HG03378 (cell line): Measurements from ENCODE around the gene ME3.

Source experiments
- ATAC-seq: cut with Tn5 transposase; IDR thresholded peaks from one replicate; pipeline ENCODE4 v1.9.1; 2021; ENCODE audit warnings: mild to moderate bottlenecking, moderate library complexity; ENCODE audit not compliant: unreplicated experiment

The ME3 gene

DNA sequence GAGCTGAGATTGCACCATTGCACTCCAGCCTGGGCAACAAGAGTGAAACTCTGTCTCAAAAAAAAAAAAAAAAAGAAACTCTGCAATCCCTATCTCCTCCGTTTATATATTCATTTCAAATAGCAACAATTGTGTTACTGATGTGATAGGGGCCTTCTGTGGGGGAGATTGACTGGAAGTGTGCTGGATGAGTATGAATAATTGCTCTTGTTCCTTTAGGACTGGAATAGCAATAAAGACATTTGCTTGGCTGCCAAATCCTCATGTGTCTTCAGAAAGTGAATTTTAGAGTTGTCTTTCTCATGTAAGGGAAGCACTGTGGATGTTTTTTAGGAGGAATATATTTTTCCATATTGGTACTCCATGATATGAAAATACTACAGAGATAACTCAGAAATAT, 21.1 kb upstream of the ME3 start:
- ATAC-seq: no peak

DNA sequence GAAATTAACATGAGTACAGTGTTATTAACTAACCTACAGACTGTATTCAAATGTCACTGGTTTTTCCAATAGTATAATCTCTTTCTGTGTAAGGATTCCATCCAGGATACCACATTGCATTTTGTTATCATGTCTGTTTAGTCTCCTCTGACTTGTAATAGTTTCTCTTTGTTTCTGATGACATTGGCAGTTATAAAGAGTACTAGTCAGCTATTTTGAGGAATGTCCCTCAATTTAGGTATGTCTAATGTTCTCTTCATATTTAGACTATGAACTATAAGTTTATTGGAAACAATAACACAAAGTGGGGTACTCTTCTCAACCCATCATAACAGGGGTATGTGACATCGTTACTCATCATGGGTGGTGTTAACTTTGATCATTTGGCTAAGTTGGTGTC, 20.3 kb upstream of the ME3 start:
- no peak for ATAC-seq

DNA sequence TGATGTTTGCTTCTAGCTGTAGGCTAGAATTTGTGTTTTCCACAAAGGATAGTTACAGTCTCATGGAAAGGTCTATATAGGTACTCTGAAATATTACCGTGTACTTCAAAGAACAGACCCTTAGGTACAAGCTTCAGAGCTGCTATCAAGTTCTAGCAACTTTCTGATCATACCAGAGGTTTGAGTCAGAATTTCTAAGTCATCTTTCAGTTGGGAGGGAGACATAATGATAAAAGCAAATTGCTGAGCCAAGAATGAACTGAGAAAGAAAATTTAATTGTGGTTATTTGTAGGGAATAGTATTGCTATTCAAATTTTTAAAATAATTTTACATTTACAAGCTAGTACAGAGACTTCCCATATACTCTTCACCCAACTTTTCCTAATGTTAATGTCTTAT, 19.9 kb upstream of the ME3 start:
- ATAC-seq: no peak

DNA sequence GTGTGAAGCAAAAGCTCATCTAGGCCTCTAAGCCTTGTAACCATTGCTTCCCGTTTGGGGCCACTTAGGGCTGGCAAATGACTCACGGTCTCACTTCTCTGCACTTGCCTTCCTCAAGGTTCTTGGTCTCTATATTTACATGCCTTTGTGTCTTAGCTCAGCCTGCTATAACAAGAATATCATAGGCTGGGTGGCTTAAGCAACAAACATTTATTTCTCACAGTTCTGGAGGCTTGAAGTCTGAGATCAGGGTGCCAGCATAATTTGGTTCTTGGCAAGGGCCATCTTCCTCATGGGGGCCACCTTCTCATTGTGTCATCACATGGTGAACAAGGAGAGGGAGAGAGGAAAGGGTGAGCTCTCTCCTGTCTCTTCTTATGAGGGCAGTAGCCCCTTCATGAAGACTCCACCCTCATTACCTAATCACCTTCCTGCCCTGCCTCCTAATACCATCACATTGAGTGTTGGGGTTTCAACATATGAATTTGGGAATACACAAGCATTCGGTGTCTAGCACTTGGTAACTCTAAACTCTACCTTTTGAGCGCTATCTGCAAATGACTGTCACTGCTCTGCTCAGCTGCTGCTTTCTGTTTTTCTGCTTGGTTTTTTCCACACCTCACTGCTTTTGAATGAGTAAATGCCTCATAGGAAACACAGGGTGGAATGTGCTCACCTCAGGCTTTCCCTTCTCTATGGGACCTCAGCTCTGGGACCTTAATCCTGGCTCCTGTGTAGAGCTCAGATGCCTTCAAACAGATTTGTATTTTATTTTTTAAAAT, 16.2 kb upstream of the ME3 start:
- no peak for ATAC-seq

DNA sequence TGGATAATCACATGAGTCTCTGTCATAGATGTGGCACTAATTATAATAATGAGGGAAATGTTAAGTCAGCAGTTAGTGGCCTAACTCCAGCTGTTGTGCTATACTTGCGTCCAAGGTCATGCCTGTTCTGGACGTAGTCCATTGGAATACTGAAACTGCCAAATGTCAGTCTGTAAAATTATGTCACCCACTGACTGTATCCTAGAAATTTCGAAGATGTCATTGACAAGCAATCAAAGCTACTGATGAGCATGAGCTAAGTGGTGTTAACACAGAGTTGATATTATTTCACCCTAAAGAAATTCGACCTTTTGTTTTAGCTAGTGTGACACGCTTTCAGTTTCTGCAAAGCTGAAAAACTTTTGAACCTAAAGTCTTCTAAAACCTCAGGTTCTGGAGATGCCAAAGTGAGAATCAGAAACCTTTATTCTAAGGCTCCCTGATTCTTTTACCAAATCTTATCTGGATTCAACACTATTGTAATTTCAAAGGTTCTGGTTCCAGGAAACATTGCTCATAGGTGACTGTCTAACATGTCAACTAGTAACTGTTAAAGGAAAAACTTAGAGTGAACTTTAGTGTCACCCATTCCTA, 14.9 kb upstream of the ME3 start:
- ATAC-seq: no peak

DNA sequence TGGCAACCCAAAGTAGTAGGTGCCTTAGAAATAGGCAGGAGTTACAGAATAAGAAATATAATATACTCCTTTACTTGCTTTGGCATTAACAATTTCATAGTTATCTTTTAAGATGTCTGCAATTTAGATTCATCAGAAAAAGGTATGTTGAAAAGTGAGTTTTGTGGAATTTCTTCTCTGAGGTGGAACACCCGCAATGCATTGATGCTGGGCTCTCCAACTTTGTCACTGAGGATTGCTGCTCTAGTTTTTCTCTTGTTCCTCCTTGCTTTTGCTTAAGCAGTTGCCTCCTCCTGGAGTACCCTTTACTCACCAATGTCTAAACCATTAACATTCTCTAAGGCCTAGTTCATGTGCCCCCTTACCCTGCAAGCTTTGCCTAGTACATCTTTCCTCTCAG, 14.1 kb upstream of the ME3 start:
- ATAC-seq: no peak

DNA sequence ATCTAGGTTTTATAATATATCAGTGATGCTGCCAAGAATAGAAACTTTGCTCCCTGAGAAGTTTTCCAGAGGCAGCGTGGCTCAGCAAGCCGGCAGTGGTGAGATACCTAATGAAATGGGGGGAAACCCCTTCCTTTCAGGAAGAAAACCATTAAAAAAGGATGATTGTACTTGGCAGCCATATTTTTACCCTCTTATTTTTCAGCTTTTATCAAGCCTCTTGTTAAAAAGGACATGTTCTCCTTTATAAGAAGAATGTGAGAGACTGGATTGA, 9.0 kb upstream of the ME3 start:
- no peak for ATAC-seq

DNA sequence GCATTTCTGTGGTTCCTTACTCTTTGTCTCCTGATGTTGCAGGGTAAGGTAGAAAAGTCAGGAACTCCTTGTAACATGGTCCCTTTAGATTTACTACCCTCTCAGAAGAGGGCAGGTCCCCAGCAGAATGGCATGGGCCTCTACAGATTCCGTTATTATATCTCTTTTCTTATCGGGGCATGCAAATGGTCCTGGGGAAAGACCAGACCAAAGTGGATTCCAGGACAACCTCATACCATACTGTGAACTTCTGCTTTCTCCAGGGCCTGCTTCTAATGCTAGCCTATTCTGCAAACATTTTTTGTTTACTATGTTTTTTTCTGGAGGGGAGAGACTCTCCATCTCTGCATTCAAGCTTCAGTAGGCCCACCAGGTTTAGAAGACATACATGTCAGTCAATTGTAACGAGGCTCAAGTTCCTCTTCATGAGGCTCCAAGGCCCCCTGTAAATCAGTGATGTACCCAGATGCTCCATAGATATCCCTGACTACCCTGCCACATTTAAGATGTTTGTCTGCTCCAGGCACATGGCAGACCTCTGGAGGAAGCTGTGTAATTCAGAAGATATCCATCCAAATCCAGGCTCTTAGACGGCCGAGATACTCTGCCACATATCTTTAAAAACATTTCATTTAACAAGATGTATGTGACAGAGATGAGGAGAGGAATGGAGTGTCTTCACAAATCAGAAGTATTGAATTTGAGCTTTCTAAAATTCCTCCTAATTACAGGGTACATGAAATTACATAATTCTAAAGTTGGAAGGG, 8.5 kb upstream of the ME3 start:
- no peak for ATAC-seq

DNA sequence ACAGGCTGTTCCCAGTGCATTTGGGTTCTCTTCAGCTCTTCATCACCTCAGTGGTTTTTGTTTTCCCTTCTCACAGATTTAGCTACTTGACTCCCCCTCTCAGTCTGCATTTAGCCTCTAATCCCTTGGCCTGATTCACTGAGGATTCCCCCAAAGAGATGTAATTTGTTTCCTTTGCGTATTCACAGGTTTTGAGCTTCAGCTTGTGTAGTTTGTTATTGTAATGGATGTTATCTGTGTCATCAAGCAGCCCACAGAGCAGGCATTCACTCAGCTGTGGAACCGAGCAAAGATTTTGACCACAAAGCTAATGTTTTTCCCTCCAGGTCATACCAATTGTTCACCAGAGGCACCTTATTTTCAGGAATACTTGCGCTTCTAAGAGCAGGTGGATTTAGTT, 6.4 kb upstream of the ME3 start:
- ATAC-seq: no peak

DNA sequence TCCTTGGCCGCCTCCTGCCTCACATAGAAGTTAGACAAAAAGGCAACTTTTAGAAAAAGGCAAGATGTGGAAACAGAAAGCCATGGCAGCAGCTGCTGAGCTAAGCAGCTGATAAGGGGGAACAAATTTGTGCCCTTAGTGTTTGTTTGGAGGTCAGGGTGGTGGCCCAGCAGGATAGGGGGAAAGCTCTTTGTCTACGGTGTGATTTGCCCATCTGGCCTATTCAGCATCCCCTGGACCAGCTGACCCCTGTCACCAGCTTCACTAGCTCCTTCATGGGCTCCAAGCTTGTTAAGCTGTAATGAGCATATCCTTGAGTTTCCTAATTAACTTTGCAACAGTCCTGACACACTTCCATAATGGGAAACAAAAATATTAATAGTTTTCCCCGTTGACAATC, 5.9 kb upstream of the ME3 start:
- no peak for ATAC-seq

DNA sequence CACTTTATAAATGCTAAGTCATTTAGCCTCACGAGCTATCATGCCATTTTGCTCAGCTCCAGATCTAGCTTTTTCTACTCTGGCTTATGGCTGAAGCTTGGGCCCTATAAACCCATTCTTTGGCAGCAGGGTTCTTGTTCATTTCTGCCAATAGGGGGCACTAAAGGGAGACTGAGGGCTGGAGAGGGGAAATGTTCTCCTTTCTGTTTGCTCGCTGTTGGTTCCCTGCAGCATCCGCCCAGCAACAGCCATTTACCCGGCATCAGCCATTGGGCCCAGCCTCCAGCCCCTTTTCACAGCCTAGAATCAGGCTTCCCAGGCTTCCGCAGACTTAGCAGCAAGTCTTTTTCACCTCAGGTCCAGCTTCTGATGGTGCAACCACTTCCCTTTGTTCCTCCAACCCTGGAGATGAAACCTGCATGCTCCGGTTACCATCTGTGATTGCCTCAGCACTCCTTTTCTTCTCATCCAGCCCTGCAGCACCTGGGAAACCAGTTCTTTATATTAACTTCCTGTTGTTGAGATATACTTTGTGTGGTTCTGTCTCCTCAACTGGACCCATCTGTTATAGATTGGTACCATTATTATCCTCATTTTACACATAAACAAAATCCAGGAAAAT, 4.2 kb upstream of the ME3 start:
- no peak for ATAC-seq

DNA sequence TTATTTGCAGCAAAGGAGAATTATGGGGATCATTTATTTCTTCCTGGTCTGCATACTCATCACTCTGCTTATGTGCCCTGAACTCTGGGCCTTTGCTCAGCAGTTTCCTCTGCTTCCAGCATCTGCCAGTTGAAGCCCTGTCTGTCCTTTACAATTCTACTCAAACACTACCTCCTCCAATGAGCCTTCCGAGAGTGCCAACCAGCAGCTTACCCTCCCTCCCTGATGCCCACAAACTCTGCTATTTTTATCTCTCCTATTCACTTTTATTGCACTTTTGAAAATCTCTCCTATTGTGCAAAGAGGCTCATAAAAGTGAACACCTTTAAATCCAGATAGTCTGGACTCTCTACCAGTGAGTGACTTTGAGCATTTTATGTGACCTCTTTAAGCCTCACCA, 3.6 kb upstream of the ME3 start:
- no peak for ATAC-seq

DNA sequence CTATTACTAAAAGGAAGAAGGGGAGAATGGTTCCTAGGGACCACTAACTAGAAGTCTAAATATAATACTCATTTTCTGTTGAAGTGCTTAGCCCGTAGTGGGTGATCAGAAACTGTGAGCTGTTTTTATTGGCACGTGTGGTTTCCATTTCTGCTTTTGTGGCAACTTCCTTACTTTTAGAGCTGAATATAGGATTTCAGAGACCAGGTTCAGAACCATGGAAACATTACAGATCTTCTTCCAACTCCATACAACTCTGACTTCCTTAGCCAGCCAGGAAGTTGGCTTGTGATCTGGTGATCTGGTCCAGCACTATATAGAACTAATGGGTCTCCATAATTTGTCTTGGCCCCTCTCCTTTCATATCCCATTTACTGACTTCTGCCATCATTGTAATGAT, 2.6 kb upstream of the ME3 start:
- no peak for ATAC-seq

DNA sequence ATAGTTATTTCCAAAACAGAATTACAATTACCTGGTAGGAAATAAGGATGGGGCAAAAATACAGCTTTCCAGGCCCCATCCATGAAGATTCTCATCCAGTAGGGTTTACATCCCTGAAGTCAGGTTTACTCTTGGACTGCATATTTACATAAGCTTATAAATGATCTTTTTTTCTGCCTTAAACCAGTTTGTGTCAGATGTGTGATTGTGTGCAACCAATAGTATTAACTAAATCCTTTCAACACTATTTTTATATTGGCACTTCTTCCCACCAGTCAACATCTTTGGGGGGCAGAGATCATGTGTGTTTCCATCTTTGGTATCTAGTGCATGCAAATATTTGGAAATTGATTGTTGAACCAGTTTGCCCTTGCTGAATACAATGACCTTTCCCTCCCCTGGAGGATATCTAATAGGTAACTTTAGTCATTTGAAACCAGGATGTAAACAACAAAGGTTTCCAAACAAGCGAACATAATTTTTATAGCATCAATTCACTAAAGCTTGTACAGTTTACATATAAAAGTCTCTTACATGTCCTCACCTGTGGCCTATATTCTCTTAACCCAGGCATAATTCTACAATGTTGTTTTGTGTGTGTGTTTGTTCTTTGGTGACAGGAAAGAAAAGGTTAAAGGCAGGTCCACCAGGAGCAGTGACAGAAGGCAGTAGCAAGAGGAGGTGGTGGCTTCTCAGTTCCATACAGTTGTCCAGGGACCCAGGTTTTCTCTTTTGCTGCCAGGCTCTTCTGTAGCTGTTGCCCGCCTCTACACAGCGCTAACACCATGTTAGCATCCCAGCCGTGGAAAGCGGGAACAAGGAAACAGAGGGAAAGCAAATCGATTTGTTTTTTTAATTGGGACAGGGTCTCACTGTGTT, 1.7 kb upstream of the ME3 start:
- no peak for ATAC-seq

DNA sequence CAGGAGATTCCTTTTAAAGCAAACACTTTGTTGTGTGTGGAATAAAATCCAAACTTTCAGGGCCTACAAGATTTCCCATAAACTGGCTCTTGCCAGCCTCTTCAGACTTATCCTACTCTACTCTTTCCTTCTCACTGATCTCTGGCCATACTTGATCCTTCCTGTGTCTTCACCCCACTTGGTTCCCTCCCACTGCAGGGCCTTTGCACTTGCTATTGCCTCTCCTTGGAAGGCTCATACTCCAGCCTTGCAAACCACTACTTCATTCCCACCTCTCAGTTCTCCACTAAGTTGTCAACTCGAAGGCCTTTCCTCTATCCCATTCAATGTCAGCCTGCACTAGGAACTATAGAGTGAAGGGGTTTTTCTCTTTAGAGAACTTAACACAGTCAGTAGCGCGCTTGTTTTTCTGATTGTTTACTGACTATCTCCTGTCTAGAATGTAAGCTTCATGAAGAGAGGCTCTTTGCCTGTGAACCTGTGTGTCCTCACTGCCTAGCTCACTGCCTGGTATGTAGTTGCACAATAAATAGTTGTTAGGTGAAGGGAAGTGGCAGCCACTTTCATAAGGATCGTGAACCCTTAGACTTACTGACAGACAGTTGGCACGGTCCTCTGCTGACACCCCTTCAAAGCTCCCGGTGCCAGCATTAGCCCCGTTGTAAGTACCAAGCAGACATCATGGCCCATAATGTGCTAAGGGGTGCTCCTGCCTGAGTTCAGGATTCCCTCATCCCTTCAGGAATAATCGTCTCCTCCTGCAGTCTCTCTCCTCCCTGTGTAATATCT, 833 bp upstream of the ME3 start:
- ATAC-seq: no peak

DNA sequence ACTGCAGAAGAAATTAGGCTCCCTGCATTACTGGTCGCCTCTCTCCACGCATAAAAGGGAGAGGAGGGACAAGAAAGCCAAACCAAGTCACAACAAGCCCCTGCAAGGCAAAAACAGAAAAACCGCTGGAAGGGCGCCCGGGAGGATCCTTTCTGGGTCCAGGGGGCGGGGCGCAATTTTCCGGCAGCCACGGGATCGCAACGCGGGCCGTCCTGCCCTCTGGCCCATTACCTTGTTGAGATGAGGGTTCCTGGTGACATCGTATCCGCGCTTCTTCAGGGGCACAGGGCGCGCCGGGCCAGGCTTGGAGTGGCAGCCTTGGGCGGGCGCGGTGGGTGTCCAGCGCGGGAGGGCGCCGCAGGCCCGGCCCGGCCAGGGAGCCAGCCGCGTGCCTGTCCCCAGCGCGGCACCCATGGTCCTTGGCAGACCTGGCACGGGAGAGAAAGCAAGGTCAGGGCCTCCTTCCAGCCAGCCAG, 847 bp downstream of the ME3 start:
- no peak for ATAC-seq

DNA sequence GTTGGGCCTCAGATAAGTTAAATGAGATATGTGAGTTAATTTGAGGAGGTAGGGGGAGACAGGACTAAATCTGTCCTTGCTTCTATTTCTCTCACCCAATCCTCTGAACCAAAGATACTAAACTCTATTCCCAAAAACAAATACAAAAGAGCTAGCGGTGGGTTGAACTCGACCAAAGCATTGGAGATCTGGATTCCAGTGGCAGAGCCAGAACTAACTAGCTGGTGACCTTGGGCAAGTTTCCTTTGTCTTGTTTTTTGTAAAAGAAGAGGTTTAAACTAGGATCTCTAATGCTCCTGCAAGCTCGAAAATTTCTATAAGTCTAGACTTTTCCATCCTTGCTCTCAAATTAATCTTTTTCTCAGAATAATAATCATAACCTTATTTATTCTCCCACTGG, 1.5 kb downstream of the ME3 start:
- no peak for ATAC-seq

DNA sequence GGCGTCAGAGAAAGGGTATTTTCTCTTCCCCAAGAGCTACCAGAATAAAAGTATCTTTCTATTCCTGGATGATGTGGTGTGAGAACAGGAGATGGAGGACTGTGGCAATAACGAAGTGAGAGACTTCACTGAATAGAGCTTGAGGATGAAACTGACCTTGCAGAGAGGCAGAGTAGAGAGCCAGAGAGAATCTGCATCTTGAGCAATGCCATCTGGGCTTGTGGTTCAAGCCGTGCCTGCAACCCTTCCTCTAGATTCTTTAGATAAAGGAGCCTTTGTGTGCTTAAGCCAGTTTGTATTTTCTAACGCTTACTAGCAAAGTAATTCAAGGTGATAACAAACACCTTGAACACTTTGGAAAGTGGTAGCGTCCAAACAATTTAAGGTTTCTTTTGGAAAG, 2.2 kb downstream of the ME3 start:
- no peak for ATAC-seq

DNA sequence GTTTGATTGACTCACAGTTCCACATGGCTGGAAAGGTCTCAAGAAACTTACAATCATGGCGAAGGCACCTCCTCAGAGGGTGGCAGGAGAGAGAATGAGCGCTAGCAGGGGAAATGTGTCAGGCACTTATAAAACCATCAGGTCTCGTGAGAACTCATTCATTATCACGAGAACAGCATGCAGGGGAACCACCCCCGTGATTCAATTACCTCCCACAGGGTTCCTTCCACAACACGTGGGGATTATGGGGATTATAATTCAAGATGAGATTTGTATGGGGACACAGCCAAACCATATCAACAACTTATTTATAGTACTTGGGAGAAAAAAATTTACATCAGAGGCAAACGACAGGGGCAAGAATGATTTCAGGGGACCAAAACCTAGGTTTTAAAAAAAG, 3.0 kb downstream of the ME3 start:
- ATAC-seq: no peak

DNA sequence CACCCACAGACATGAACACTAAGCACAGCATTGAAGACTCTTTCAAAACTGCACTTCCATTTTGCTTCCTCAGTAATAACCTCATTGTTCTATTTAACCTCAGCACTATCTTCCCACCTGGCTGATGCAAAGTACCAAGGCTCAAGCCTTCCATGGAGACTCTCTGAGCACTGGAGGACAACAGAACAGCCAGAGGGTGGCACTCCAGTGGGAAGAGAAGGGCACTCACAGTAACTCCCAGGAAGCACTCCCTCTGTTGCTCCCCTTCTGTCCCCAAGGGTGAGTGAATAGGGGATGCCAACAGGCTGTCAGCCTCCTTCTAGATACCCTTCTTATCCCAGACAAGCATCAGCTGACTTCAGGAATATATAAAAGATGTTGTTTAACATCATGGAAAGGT, 3.5 kb downstream of the ME3 start:
- no peak for ATAC-seq
